Measurements from ENCODE around the gene HSD17B3.
"Not testable (repeated sequence)": the region's sequence is repeated elsewhere in the genome, so short reads cannot be mapped to it uniquely, and the experiment has no call there.

HSD17B3 gene

GRCh38 chr9:96192710-96193109 is 109.3 kb downstream of the HSD17B3 start:
- DNase-seq, result no peak

DNA sequence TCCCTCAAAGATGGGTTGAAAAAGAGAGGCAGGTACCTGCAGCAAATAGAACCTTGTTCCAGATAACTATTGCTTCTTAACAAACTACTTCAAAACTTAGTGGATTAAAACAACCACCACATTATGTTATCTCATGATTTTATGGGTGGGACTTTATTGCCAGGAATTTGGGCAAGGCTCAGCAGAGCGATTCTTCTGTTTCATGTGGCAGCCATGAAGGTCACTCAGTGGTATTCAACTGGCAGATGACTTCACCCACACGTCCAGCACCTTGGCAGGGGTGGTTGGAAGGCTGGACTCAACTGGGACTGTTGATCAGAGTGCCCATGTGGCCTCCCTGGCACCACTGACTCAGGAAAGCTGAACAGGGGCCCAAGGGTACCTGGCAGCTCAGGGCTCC is 112.0 kb downstream of the HSD17B3 start:
- DNase-seq, result no peak

- not testable (repeated sequence) for DNase-seq
Observed at GRCh38 chr9:96189581-96189980, 112.4 kb downstream of the HSD17B3 start.

- no peak for DNase-seq
Observed at GRCh38 chr9:96188571-96188970, 113.4 kb downstream of the HSD17B3 start.

- no peak for DNase-seq
Observed at GRCh38 chr9:96187151-96187555, 114.8 kb downstream of the HSD17B3 start.

DNA sequence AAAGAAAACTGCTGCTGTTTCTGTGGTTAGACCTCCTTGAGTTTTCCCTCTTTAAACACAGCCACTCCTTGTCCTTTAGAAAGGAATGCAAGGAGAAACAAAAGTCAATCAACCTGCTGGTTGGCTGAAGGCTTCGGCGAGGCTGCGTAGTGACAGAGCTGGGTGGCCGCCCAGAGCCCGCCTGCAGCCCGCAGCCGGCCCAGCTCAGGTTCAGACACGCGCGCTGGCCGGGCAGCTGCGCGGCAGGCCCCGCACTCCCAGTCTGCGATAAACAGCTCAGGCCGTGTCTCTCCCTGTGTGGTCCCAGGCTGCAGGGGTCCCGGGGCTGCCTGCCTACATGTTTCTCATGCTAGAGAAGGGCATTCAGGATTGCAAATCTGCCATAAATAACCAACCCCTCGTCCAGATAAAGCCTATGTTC is 115.4 kb downstream of the HSD17B3 start:
- DNase-seq, result no peak

DNA sequence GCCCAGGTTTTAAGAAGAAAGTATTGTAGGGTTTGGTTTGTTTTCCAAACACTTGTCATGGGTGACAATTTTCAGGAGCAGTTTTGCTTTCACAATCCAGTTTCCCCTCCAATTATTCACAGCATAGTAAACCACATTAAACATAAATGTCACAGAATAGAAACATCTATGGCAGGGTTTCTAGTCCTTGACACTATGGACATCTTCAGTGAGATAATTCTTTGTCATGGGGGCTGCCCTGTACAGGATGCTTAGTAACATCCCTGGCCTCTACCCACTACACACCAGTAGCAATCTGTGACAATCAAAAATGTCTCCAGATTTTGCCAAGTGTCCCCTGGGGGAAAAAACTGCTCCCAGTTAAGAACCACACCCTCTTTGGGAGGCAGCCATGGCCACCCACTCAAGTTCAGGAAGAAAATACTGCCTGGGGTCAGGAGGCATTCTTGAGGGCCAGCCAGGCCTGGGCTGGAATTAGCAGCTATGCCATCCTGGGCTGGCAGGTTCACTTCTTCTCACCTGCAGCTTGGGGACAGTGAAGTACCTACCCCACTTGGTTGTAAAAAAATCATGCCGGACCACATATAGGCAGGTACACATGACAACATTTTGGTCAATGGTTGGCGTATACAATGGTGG is 116.3 kb downstream of the HSD17B3 start:
- no peak for DNase-seq

Measured in NCI-H1417 treated with DMSO at 0.1 percent for 48 hours (cell line).